GM12801 (cell line): ENCODE data around the gene WNT2.

ENCODE experiments used
- TF ChIP-seq, protein P1 (sequence below): IDR thresholded peaks from one replicate; pipeline ENCODE4 v1.5.1; 2011; ENCODE audit warnings: control low read depth; ENCODE audit not compliant: insufficient read length; ENCODE audit errors: extremely low read depth

Gene WNT2

GRCh38 chr7:117227091-117227490 is 95.8 kb downstream of the WNT2 start:
- TF ChIP-seq, protein P1, sequence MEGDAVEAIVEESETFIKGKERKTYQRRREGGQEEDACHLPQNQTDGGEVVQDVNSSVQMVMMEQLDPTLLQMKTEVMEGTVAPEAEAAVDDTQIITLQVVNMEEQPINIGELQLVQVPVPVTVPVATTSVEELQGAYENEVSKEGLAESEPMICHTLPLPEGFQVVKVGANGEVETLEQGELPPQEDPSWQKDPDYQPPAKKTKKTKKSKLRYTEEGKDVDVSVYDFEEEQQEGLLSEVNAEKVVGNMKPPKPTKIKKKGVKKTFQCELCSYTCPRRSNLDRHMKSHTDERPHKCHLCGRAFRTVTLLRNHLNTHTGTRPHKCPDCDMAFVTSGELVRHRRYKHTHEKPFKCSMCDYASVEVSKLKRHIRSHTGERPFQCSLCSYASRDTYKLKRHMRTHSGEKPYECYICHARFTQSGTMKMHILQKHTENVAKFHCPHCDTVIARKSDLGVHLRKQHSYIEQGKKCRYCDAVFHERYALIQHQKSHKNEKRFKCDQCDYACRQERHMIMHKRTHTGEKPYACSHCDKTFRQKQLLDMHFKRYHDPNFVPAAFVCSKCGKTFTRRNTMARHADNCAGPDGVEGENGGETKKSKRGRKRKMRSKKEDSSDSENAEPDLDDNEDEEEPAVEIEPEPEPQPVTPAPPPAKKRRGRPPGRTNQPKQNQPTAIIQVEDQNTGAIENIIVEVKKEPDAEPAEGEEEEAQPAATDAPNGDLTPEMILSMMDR, result no peak

GRCh38 chr7:117225536-117225935 is 97.3 kb downstream of the WNT2 start:
- TF ChIP-seq, protein P1, result no peak
